ENCODE results near the gene FOXL3. TPM values are rescaled to one million over a fixed set of nuclear protein-coding genes. Genes with fewer than 3 reads are reported as not detected.

The FOXL3 gene
- total RNA-seq, 3 donors from 2014 or later (not counting 1 experiment from before 2014, with no cell fraction given) = not detected

DNA sequence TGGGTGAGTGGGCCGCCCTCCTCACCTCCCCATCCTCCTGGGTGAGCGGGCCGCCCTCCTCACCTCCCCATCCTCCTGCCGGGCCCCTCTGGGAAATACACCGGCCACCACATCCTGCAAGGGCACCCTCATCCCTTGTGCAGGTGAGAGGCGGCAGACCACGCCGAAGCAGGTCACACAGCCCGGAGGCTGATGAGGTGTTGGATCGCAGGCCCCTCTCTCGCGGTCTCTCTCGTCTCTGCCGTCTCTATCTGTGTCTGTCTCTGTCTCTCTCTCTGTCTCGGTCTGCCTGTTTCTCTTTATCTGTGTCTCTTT lies 30.8 kb upstream of the FOXL3 start:
- WGBS (ENCODE audit: insufficient coverage) = 91% methylated on average over 15 of the region's 15 CpGs
- H3K36me3 Mint-ChIP-seq = no peaks in the 10 kb centered on the region
- peaks cover 9% of the 10 kb centered on the region for H3K9me3 ChIP-seq (ENCODE audit: control insufficient read depth, insufficient read depth, low read length)
- H3K9me3 Mint-ChIP-seq = peaks cover 0 to 4% of the 10 kb centered on the region in 2 donors
- H3K36me3 ChIP-seq (ENCODE audit: control insufficient read depth, insufficient read depth, low read length) = no peaks in the 10 kb centered on the region
- H3K4me3 Mint-ChIP-seq = no peak overlapping the region
- intact Hi-C loops (cut with micrococcal nuclease) = no loop called here
- TF ChIP-seq, protein P1, sequence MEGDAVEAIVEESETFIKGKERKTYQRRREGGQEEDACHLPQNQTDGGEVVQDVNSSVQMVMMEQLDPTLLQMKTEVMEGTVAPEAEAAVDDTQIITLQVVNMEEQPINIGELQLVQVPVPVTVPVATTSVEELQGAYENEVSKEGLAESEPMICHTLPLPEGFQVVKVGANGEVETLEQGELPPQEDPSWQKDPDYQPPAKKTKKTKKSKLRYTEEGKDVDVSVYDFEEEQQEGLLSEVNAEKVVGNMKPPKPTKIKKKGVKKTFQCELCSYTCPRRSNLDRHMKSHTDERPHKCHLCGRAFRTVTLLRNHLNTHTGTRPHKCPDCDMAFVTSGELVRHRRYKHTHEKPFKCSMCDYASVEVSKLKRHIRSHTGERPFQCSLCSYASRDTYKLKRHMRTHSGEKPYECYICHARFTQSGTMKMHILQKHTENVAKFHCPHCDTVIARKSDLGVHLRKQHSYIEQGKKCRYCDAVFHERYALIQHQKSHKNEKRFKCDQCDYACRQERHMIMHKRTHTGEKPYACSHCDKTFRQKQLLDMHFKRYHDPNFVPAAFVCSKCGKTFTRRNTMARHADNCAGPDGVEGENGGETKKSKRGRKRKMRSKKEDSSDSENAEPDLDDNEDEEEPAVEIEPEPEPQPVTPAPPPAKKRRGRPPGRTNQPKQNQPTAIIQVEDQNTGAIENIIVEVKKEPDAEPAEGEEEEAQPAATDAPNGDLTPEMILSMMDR (IDR thresholded peaks at IDR 0.05) = no peak
- peaks cover 0 to 3% of the 10 kb centered on the region in 2 donors for H3K27me3 Mint-ChIP-seq (ENCODE audit: low read depth in 2 of 2)
- H3K27ac ChIP-seq (ENCODE audit: low read length) = no peak overlapping the region
- no peaks in the 10 kb centered on the region for H3K27me3 ChIP-seq (ENCODE audit: control insufficient read depth, insufficient read depth, low read length)
- no peak overlapping the region for H3K27ac Mint-ChIP-seq
- H3K4me1 ChIP-seq (ENCODE audit: control insufficient read depth, insufficient read depth, low read length) = no peaks in the 10 kb centered on the region
- no peak overlapping the region for H3K4me3 ChIP-seq (ENCODE audit: low read length)
- no peak for DNase-seq
- ATAC-seq = no peak
- peaks cover 0 to 17% of the 10 kb centered on the region in 2 donors for H3K4me1 Mint-ChIP-seq

- no peak overlapping the region for H3K4me3 Mint-ChIP-seq
- Histone ChIP-seq H3K36me3 (ENCODE audit: control insufficient read depth, insufficient read depth, low read length) (no peaks in the 10 kb centered on the region), H3K4me1 (ENCODE audit: control insufficient read depth, insufficient read depth, low read length) (no peaks in the 10 kb centered on the region), H3K27me3 (ENCODE audit: control insufficient read depth, insufficient read depth, low read length) (no peaks in the 10 kb centered on the region), H3K9me3 (ENCODE audit: control insufficient read depth, insufficient read depth, low read length) (peaks cover 9% of the 10 kb centered on the region), H3K4me3 (ENCODE audit: low read length) (no peak overlapping the region), H3K27ac (ENCODE audit: low read length) (no peak overlapping the region)
- no peaks in the 10 kb centered on the region for H3K36me3 Mint-ChIP-seq
- WGBS (ENCODE audit: insufficient coverage) = 96% methylated on average over 38 of the region's 44 CpGs
- peaks cover 0 to 6% of the 10 kb centered on the region in 2 donors for H3K9me3 Mint-ChIP-seq
- H3K4me1 Mint-ChIP-seq = peaks cover 0 to 22% of the 10 kb centered on the region in 2 donors
- TF ChIP-seq, protein P1 (IDR thresholded peaks at IDR 0.05) = no peak
- intact Hi-C loops (cut with micrococcal nuclease) = no loop called here
- peaks cover 0 to 3% of the 10 kb centered on the region in 2 donors for H3K27me3 Mint-ChIP-seq (ENCODE audit: low read depth in 2 of 2)
- DNase-seq (no peak), ATAC-seq (no peak)
- no peak overlapping the region for H3K27ac Mint-ChIP-seq
Measured at GRCh38 chr7:259751-260405, 30.1 kb upstream of the FOXL3 start.

- ATAC-seq = no peak
- peaks cover 9% of the 10 kb centered on the region for H3K9me3 ChIP-seq (ENCODE audit: control insufficient read depth, insufficient read depth, low read length)
- H3K9me3 Mint-ChIP-seq = peaks cover 0 to 6% of the 10 kb centered on the region in 2 donors
- peaks cover 0 to 22% of the 10 kb centered on the region in 2 donors for H3K4me1 Mint-ChIP-seq
- H3K4me3 ChIP-seq (ENCODE audit: low read length) = no peak overlapping the region
- H3K4me3 Mint-ChIP-seq = no peak overlapping the region
- H3K36me3 Mint-ChIP-seq = no peaks in the 10 kb centered on the region
- H3K27ac Mint-ChIP-seq = no peak overlapping the region
- no peaks in the 10 kb centered on the region for H3K27me3 ChIP-seq (ENCODE audit: control insufficient read depth, insufficient read depth, low read length)
- intact Hi-C loops (cut with micrococcal nuclease) = no loop called here
- no peak for DNase-seq
- no peaks in the 10 kb centered on the region for H3K4me1 ChIP-seq (ENCODE audit: control insufficient read depth, insufficient read depth, low read length)
- no peak overlapping the region for H3K27ac ChIP-seq (ENCODE audit: low read length)
- TF ChIP-seq, protein P1 (IDR thresholded peaks at IDR 0.05) = no peak
- 95% methylated on average over 35 of the region's 35 CpGs for WGBS (ENCODE audit: insufficient coverage)
- H3K27me3 Mint-ChIP-seq (ENCODE audit: low read depth in 2 of 2) = peaks cover 0 to 3% of the 10 kb centered on the region in 2 donors
- no peaks in the 10 kb centered on the region for H3K36me3 ChIP-seq (ENCODE audit: control insufficient read depth, insufficient read depth, low read length)
Measured at GRCh38 chr7:260441-261281, 29.3 kb upstream of the FOXL3 start.
